SK-N-SH treated with all-trans-retinoic acid at 6 μM for 48 hours (cell line): ENCODE measurements around the gene FGF22.

Experiments used
- ARNTL ChIP-seq: fragments of 450-650 bp; formaldehyde crosslinking; IDR thresholded peaks from 2 replicates; pipeline ENCODE4 v1.5.0; 2020; ENCODE audit warnings: low read depth, mild to moderate bottlenecking, moderate library complexity, borderline replicate concordance
- BACH2 ChIP-seq: fragments of 250-450 bp; sonication (Bioruptor Pico); IDR thresholded peaks from 2 replicates; pipeline ENCODE4 v1.9.0; 2021; ENCODE audit warnings: mild to moderate bottlenecking, borderline replicate concordance
- CSDC2 ChIP-seq: fragments of 250-450 bp; sonication (Bioruptor Pico); IDR thresholded peaks from 2 replicates; pipeline ENCODE4 v1.5.0; 2020; ENCODE audit warnings: mild to moderate bottlenecking, moderate library complexity
- PPARA ChIP-seq: fragments of 250-450 bp; sonication (Bioruptor Pico); IDR thresholded peaks from 2 replicates; pipeline ENCODE4 v1.5.0; 2020; ENCODE audit warnings: mild to moderate bottlenecking, borderline replicate concordance
- ZNF70 ChIP-seq: fragments of 450-650 bp; formaldehyde crosslinking; IDR thresholded peaks from 2 replicates; pipeline ENCODE4 v1.5.0; 2020; ENCODE audit warnings: mild to moderate bottlenecking, moderate library complexity
- TF ChIP-seq, protein P1 (sequence below): fragments of 250-450 bp; sonication (Bioruptor Pico); IDR thresholded peaks from 2 replicates; pipeline ENCODE4 v1.5.1; 2020; ENCODE audit warnings: low read depth, mild to moderate bottlenecking, moderate library complexity

DNA sequence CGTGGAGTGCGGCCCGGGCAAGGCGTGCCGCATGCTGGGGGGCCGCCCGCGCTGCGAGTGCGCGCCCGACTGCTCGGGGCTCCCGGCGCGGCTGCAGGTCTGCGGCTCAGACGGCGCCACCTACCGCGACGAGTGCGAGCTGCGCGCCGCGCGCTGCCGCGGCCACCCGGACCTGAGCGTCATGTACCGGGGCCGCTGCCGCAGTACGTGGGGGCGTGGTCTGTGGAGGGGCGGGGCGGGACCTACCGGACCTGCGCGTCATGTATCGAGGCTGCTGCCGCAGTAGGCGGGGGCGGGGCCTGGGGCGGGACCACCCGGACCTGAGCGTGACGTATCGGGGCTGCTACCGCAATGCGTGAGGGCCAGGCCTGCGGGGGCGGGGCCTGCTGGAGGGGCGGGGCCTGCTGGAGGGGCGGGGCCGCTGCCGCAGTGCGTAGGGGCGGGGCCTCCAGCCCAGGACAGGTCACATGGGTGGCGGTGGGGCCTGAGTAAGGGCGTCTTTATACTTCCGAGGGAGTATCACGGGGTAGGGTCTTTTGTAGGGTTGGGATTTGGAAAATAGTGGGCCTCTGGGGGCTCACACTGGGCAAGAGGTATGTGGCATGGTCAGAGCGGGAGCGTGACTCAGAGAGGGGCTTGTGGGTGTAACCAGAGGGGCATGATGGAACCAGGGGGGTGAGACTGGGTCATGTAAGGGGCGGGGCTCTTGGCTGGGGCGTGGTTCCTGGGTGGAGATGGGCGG, 40.8 kb downstream of the FGF22 start:
- no peak for TF ChIP-seq CSDC2 (CRISPR knock-in tag)
- TF ChIP-seq ZNF70, result no peak
- TF ChIP-seq BACH2 (CRISPR knock-in tag), result no peak
- TF ChIP-seq ARNTL (CRISPR knock-in tag), result no peak
- TF ChIP-seq, protein P1, sequence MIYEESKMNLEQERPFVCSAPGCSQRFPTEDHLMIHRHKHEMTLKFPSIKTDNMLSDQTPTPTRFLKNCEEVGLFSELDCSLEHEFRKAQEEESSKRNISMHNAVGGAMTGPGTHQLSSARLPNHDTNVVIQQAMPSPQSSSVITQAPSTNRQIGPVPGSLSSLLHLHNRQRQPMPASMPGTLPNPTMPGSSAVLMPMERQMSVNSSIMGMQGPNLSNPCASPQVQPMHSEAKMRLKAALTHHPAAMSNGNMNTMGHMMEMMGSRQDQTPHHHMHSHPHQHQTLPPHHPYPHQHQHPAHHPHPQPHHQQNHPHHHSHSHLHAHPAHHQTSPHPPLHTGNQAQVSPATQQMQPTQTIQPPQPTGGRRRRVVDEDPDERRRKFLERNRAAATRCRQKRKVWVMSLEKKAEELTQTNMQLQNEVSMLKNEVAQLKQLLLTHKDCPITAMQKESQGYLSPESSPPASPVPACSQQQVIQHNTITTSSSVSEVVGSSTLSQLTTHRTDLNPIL (CRISPR knock-in tag), result no peak
- no peak for TF ChIP-seq PPARA (CRISPR knock-in tag)
